ENCODE data around the gene MFSD1.

Gene MFSD1

DNA sequence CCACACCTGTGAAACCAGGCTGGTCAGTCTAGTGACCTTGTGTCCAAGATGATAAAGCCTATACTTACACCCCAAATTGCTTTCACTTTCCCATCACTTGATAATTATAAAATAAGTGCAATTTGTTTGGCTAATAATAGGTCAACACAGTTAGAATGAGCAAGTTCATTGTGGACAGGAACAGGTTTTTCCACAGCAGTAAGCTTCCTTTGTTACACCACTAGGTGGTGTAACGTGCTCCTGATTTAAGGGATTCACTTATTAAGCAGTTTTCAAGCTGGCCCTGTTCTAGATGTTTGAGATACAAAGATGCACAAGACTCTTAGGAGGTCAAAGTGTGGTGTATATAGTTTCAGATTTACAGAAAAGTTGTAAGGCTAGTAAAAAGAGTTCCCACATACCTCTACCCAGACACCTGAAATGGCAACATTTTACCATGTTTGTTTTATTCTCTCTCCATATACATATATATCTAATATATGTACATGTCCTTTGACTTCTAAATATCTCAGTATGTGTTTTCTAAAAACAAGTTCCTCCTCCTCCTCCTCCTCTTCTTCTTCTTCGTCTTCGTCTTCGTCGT, 6.8 kb upstream of the MFSD1 start:
- 0 out of 3 replicates have a peak, but pooled peaks have one; percentile 29 for ATAC-seq
- TF ChIP-seq BACH2 (CRISPR knock-in tag; IDR thresholded peaks at IDR 0.05; ENCODE audit: borderline replicate concordance) (no peak), TOX (CRISPR knock-in tag; IDR thresholded peaks at IDR 0.05; ENCODE audit: borderline replicate concordance) (no peak), TCF4 (CRISPR knock-in tag; IDR thresholded peaks at IDR 0.05; ENCODE audit: borderline replicate concordance) (no peak), ARNTL (CRISPR knock-in tag; IDR thresholded peaks at IDR 0.05; ENCODE audit: borderline replicate concordance, low read depth) (no peak), ZFP30 (CRISPR knock-in tag; IDR thresholded peaks at IDR 0.05) (no peak), ZNF565 (CRISPR knock-in tag; conservative IDR thresholded peaks at IDR 0.05; ENCODE audit: low read depth) (no peak), PPARA (CRISPR knock-in tag; IDR thresholded peaks at IDR 0.05; ENCODE audit: borderline replicate concordance) (no peak), ZNF70 (CRISPR knock-in tag; IDR thresholded peaks at IDR 0.05) (no peak), CSDC2 (CRISPR knock-in tag; IDR thresholded peaks at IDR 0.05) (no peak), ZC3H10 (CRISPR knock-in tag; IDR thresholded peaks at IDR 0.05) (no peak), ZFP3 (CRISPR knock-in tag; IDR thresholded peaks at IDR 0.05) (no peak)

DNA sequence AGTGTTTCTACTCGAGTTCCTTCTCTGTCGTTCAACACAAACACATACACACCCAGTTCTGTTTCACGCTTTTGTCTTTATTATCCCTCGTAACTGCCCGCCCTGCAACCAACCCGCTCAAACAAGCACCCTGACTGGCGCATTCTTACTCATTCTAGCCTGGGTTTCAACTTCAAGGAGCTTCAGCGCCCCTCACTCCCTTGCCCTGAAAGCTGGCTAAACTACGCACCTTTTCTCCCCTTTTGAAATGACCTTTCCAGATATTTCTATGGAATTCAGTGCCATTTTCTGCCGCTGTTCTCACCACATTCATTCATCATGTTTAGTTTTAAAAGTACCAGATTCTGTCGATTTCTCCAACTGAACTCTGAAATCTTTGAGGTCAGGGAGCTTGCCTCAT, 653 bp upstream of the MFSD1 start:
- ATAC-seq = no peak
- no peak for TF ChIP-seq ZNF565 (CRISPR knock-in tag; conservative IDR thresholded peaks at IDR 0.05; ENCODE audit: low read depth)
- TF ChIP-seq, protein P1, sequence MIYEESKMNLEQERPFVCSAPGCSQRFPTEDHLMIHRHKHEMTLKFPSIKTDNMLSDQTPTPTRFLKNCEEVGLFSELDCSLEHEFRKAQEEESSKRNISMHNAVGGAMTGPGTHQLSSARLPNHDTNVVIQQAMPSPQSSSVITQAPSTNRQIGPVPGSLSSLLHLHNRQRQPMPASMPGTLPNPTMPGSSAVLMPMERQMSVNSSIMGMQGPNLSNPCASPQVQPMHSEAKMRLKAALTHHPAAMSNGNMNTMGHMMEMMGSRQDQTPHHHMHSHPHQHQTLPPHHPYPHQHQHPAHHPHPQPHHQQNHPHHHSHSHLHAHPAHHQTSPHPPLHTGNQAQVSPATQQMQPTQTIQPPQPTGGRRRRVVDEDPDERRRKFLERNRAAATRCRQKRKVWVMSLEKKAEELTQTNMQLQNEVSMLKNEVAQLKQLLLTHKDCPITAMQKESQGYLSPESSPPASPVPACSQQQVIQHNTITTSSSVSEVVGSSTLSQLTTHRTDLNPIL (CRISPR knock-in tag; IDR thresholded peaks at IDR 0.05; ENCODE audit: low read depth) = no peak
- no peak for TF ChIP-seq SNAI2 (CRISPR knock-in tag; IDR thresholded peaks at IDR 0.05)
- TF ChIP-seq ZNF8 (CRISPR knock-in tag; IDR thresholded peaks at IDR 0.05) = no peak
- no peak for TF ChIP-seq ZFP30 (CRISPR knock-in tag; IDR thresholded peaks at IDR 0.05)
- no peak for TF ChIP-seq GLIS3 (CRISPR knock-in tag; IDR thresholded peaks at IDR 0.05)
- TF ChIP-seq, protein P2, sequence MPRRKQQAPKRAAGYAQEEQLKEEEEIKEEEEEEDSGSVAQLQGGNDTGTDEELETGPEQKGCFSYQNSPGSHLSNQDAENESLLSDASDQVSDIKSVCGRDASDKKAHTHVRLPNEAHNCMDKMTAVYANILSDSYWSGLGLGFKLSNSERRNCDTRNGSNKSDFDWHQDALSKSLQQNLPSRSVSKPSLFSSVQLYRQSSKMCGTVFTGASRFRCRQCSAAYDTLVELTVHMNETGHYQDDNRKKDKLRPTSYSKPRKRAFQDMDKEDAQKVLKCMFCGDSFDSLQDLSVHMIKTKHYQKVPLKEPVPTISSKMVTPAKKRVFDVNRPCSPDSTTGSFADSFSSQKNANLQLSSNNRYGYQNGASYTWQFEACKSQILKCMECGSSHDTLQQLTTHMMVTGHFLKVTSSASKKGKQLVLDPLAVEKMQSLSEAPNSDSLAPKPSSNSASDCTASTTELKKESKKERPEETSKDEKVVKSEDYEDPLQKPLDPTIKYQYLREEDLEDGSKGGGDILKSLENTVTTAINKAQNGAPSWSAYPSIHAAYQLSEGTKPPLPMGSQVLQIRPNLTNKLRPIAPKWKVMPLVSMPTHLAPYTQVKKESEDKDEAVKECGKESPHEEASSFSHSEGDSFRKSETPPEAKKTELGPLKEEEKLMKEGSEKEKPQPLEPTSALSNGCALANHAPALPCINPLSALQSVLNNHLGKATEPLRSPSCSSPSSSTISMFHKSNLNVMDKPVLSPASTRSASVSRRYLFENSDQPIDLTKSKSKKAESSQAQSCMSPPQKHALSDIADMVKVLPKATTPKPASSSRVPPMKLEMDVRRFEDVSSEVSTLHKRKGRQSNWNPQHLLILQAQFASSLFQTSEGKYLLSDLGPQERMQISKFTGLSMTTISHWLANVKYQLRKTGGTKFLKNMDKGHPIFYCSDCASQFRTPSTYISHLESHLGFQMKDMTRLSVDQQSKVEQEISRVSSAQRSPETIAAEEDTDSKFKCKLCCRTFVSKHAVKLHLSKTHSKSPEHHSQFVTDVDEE (CRISPR knock-in tag; IDR thresholded peaks at IDR 0.05) = no peak
- TF ChIP-seq CSDC2 (CRISPR knock-in tag; IDR thresholded peaks at IDR 0.05) = no peak
- TF ChIP-seq ZFP3 (CRISPR knock-in tag; IDR thresholded peaks at IDR 0.05) = no peak
- TF ChIP-seq ESRRG (CRISPR knock-in tag; IDR thresholded peaks at IDR 0.05) = no peak
- no peak for TF ChIP-seq ZC3H10 (CRISPR knock-in tag; IDR thresholded peaks at IDR 0.05)
- TF ChIP-seq TCF4 (CRISPR knock-in tag; IDR thresholded peaks at IDR 0.05; ENCODE audit: borderline replicate concordance) = no peak

DNA sequence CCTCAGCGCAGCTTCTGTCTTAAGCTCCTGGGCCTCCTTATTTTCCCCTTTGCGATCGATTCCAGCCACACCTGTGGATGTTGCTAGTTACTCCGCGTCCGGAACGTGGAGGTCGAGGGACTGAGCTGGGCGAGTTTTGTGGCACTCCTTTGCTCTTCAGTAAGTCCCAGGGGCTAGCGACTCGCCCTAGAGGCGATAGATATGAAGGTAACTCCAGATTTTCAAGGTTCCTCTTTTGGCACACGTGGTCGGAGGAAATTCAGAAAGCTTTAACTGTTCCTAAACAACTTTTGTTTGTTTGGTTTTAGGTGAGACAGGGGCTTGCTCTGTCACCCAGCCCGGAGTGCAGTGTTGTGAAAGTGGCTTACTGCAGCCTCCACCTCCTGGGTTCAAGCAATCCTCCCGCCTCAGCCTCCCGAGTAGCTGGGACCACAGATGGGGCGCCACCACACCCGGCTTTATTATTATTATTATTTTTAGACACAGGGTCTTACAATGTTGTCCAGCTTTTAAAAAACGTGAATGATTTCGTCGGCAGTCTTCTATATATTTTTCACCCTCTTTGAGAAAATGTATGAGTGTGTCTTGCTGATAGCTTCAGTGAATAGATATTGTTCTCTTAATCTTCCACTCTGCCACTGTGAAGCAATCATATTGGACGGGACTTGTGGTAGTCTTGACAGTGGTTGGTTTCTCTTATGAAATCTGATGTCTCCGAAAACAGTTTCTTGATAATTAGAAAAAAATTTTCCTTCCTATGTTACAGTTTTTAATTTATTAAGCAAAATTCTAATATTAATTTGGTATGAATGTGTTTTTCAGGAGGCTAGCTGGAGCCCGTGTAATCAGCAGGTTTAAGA, 785 bp downstream of the MFSD1 start:
- TF ChIP-seq ZC3H10 (CRISPR knock-in tag; IDR thresholded peaks at IDR 0.05) (no peak), TCF4 (CRISPR knock-in tag; IDR thresholded peaks at IDR 0.05; ENCODE audit: borderline replicate concordance) (no peak), ESRRG (CRISPR knock-in tag; IDR thresholded peaks at IDR 0.05) (no peak), RARB (CRISPR knock-in tag; IDR thresholded peaks at IDR 0.05) (no peak), ZNF70 (CRISPR knock-in tag; IDR thresholded peaks at IDR 0.05) (no peak), BACH2 (CRISPR knock-in tag; IDR thresholded peaks at IDR 0.05; ENCODE audit: borderline replicate concordance) (no peak), ISL1 (CRISPR knock-in tag; IDR thresholded peaks at IDR 0.05) (no peak), ZFP3 (CRISPR knock-in tag; IDR thresholded peaks at IDR 0.05) (no peak)
- TF ChIP-seq, protein P3, sequence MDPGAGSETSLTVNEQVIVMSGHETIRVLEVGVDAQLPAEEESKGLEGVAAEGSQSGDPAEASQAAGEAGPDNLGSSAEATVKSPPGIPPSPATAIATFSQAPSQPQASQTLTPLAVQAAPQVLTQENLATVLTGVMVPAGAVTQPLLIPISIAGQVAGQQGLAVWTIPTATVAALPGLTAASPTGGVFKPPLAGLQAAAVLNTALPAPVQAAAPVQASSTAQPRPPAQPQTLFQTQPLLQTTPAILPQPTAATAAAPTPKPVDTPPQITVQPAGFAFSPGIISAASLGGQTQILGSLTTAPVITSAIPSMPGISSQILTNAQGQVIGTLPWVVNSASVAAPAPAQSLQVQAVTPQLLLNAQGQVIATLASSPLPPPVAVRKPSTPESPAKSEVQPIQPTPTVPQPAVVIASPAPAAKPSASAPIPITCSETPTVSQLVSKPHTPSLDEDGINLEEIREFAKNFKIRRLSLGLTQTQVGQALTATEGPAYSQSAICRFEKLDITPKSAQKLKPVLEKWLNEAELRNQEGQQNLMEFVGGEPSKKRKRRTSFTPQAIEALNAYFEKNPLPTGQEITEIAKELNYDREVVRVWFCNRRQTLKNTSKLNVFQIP (CRISPR knock-in tag; IDR thresholded peaks at IDR 0.05; ENCODE audit: borderline replicate concordance, low read depth) = no peak
- TF ChIP-seq, protein P4, sequence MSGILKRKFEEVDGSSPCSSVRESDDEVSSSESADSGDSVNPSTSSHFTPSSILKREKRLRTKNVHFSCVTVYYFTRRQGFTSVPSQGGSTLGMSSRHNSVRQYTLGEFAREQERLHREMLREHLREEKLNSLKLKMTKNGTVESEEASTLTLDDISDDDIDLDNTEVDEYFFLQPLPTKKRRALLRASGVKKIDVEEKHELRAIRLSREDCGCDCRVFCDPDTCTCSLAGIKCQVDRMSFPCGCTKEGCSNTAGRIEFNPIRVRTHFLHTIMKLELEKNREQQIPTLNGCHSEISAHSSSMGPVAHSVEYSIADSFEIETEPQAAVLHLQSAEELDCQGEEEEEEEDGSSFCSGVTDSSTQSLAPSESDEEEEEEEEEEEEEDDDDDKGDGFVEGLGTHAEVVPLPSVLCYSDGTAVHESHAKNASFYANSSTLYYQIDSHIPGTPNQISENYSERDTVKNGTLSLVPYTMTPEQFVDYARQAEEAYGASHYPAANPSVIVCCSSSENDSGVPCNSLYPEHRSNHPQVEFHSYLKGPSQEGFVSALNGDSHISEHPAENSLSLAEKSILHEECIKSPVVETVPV (CRISPR knock-in tag; IDR thresholded peaks at IDR 0.05) = no peak
- TF ChIP-seq, protein P2 (CRISPR knock-in tag; IDR thresholded peaks at IDR 0.05) = no peak
- peak; percentile 57; the same call in 2 of the 3 replicates for ATAC-seq
